ENCODE data around the gene ZBED2.
"Not testable (repeated sequence)": the region's sequence is repeated elsewhere in the genome, so short reads cannot be mapped to it uniquely, and the experiment has no call there.

Gene ZBED2

GRCh38 chr3:111595232-111595631 lies at the start of gene ZBED2:
ZBED2 (minus strand) TSS chr3:111595346; CDS start chr3:111594201, 1,145 bp downstream.
- DNase-seq (ENCODE audit: low read depth) = no peak
- no peak for TF ChIP-seq CTCF (IDR thresholded peaks at IDR 0.05; ENCODE audit: low read depth, low read length, missing control alignments)
- no peak within 1 kb of the TSS for H3K4me3 ChIP-seq (ENCODE audit: low read depth, low read length)

GRCh38 chr3:111639316-111639715 lies 44.2 kb upstream of the ZBED2 start:
- no peak for DNase-seq (ENCODE audit: low read depth)
- H3K4me3 ChIP-seq (ENCODE audit: low read depth, low read length) = no peak overlapping the region
- TF ChIP-seq CTCF (IDR thresholded peaks at IDR 0.05; ENCODE audit: low read depth, low read length, missing control alignments) = no peak

- TF ChIP-seq CTCF (IDR thresholded peaks at IDR 0.05; ENCODE audit: low read depth, low read length, missing control alignments) = no peak
- no peak for DNase-seq (ENCODE audit: low read depth)
- no peak overlapping the region for H3K4me3 ChIP-seq (ENCODE audit: low read depth, low read length)
These were observed 41.3 kb upstream of the ZBED2 start for GRCh38 chr3:111636366-111636885.

- no peak for DNase-seq (ENCODE audit: low read depth)
- H3K4me3 ChIP-seq (ENCODE audit: low read depth, low read length) = no peak overlapping the region
- TF ChIP-seq CTCF (IDR thresholded peaks at IDR 0.05; ENCODE audit: low read depth, low read length, missing control alignments) = no peak
These were observed 40.3 kb upstream of the ZBED2 start for GRCh38 chr3:111635403-111635802.

- H3K4me3 ChIP-seq (ENCODE audit: low read depth, low read length); DNase-seq (ENCODE audit: low read depth): not testable (repeated sequence)
These were observed 35.5 kb upstream of the ZBED2 start for GRCh38 chr3:111630638-111631037.

- H3K4me3 ChIP-seq (ENCODE audit: low read depth, low read length); DNase-seq (ENCODE audit: low read depth): not testable (repeated sequence)
These were observed 33.9 kb upstream of the ZBED2 start for GRCh38 chr3:111629018-111629417.

GRCh38 chr3:111627092-111627491 lies 31.9 kb upstream of the ZBED2 start:
- no peak overlapping the region for H3K4me3 ChIP-seq (ENCODE audit: low read depth, low read length)
- no peak for DNase-seq (ENCODE audit: low read depth)
- no peak for TF ChIP-seq CTCF (IDR thresholded peaks at IDR 0.05; ENCODE audit: low read depth, low read length, missing control alignments)

GRCh38 chr3:111621535-111621934 lies 26.4 kb upstream of the ZBED2 start:
- no peak overlapping the region for H3K4me3 ChIP-seq (ENCODE audit: low read depth, low read length)
- DNase-seq (ENCODE audit: low read depth) = no peak
- TF ChIP-seq CTCF (IDR thresholded peaks at IDR 0.05; ENCODE audit: low read depth, low read length, missing control alignments) = peak; percentile 51
